IPS DF 4.7 (cell line): ENCODE data around the gene SERPINE2.
"Not testable (repeated sequence)": the region's sequence is repeated elsewhere in the genome, so short reads cannot be mapped to it uniquely, and the experiment has no call there.

Experiments
- DNase-seq: peaks from one replicate; pipeline ENCODE4 v3.0.0-alpha.2; 2013; ENCODE audit warnings: low spot score; ENCODE audit errors: extremely low read depth

SERPINE2 gene

DNA sequence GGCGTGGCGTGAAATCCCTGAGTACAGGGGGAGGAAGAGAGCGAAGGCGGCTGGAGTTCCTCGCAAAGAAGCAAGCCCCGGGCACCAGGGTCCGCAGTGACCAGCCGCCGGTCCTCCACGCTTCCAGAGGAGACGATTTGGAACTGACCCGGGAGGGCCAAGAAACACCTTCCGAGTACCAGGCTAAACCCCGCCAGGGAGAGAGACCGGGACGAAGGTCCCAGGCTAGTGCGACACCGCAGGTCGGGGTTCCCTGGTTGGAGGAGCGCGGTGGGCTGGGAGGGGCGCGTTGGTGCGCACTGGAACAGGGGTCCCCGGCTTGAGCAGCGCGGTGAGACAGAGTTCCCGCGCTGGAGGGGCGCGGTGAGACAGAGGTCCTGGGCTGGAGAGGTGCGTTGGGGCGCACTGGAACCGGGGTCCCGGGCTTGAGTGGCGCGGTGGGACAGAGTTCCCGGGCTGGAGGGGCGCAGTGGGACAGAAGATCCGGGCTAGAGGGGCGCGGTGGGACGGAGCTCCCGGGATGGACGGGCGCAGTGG, 94.9 kb downstream of the SERPINE2 start:
- no peak for DNase-seq

GRCh38 chr2:223943561-223944008, 95.5 kb downstream of the SERPINE2 start:
- DNase-seq = no peak

- DNase-seq = no peak
Measured at GRCh38 chr2:223943135-223943534, 96.0 kb downstream of the SERPINE2 start.

GRCh38 chr2:223941579-223942277, 97.4 kb downstream of the SERPINE2 start:
- DNase-seq = no peak

- DNase-seq = not testable (repeated sequence)
Measured at GRCh38 chr2:223939438-223939837, 99.6 kb downstream of the SERPINE2 start.

DNA sequence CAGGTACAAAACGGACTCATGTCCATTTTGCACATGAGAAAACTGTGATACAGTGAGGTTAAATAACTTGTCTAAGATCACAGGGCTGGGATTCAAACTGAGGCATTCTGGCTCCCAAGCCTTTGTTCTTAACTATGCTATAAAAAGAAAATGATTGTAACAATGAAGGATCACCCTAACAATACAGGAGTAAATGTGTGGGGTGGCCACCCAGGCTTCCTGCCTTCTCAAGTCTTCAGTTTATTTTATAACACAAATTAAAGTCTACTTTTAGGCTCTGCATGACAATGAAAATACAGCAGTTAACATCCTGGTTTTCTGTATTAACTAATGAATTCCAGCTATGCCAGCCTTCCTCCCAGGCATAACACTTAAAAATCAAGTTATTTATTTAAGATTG, 101.6 kb downstream of the SERPINE2 start:
- no peak for DNase-seq

DNA sequence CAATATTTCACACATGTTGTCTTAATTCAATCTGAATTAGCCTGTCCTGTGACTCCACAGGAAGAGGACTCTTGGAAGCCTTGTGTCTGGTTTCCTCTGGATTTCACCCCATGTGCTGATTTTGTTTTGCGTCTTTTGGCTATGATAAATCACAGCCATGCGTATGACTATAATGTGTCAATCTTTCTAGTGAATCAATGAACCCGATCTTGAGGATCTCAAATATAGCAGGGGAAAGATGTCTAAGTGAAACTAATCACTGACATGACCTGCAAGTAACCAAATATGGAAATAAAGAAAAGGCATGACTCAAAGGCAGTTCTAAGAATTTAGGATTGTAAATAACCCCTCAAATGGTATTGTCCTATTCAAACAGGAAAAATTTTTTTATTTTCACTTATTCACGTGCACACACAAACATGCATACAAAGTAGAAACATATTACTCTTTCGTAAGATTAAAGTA, 102.2 kb downstream of the SERPINE2 start:
- no peak for DNase-seq

- no peak for DNase-seq
Measured at GRCh38 chr2:223935459-223936125, 103.5 kb downstream of the SERPINE2 start.

DNA sequence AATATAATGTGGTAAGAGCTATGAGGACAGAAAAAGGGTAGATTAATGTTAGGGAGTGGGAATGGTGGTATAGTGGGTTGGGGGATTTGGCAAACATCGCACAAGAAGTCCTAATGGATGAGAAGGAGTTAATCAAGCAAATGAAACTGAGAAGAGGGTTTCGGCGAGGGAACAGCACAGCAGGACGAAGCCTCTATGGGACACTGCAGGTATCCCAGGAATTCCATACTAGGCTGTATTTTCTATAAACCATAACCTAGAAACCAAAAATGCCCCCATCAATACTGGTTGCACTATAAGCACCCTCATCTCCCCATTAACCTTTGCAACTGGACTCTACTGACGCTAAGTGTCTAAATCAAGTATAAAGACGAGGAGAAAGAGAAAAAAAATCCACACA, 104.2 kb downstream of the SERPINE2 start:
- DNase-seq = no peak

- DNase-seq = no peak
Measured at GRCh38 chr2:223932816-223933800, 106.0 kb downstream of the SERPINE2 start.

- DNase-seq = no peak
Measured at GRCh38 chr2:223930103-223930976, 108.7 kb downstream of the SERPINE2 start.

- DNase-seq = no peak
Measured at GRCh38 chr2:223929571-223930102, 109.4 kb downstream of the SERPINE2 start.

GRCh38 chr2:223928113-223929006, 110.7 kb downstream of the SERPINE2 start:
- no peak for DNase-seq

DNA sequence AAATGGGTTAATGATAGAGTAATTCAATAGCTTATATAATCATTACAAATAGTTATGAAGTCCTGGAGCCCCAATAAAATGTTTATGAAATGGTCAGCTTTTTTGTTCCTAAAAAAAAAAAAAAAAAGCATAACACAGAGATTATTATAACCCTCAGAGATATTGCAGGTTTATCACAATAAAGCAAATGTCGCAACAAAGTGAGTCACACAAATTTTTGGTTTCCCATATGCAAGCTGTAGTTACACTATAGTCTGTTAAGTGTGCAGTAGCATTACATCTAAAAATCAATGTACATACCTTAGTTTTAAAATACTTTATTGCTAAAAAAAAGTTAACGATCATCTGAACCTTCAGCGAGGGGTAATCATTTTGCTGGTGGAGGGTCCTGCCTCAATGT, 114.0 kb downstream of the SERPINE2 start:
- DNase-seq = no peak
